A673 (cell line): ENCODE measurements around the gene SERINC4.

Experiments used
- CTCF ChIP-seq: fragments of 300-800, 200-600 bp; sonication (generic); conservative IDR thresholded peaks from 2 replicates; pipeline ENCODE4 v1.5.1; 2017; ENCODE audit warnings: low read depth, mild to moderate bottlenecking, antibody characterized with exemption, low read length, moderate library complexity, mixed read lengths
- EZH2 ChIP-seq: fragments of 200-600 bp; sonication (generic); IDR thresholded peaks from 2 replicates; pipeline ENCODE4 v1.6.1; 2017; ENCODE audit warnings: borderline replicate concordance, low read depth, mild to moderate bottlenecking, mixed read lengths, antibody characterized with exemption, low read length; ENCODE audit not compliant: poor library complexity, severe bottlenecking

GRCh38 chr15:43774062-43774461, 26.0 kb downstream of the SERINC4 start:
- no peak for TF ChIP-seq CTCF
- TF ChIP-seq EZH2: no peak
